ENCODE results near the gene ANGPTL7. TPM values are rescaled to one million over a fixed set of nuclear protein-coding genes. Genes with fewer than 3 reads are reported as not detected.

The ANGPTL7 gene
- total and polyA plus RNA-seq, 10 donors: 0.18 to 1.7 TPM; not detected in 8

GRCh38 chr1:11198851-11199594 is 9.9 kb downstream of the ANGPTL7 start:
- no peaks in the 10 kb centered on the region for H3K9me3 ChIP-seq
- peaks cover 2 to 100% (median 89%) of the 10 kb centered on the region in 6 donors for H3K36me3 ChIP-seq
- no peaks in the 10 kb centered on the region for H3K4me1 ChIP-seq
- no peaks in the 10 kb centered on the region for H3K27me3 ChIP-seq (replicated peaks in 1 of 7)
- H3K4me3 ChIP-seq: no peak overlapping the region
- intact Hi-C loops (cut with DNase I; ENCODE audit: low total_unique reads): no loop called here
- no peak for DNase-seq
- TF ChIP-seq POLR2AphosphoS5 (IDR thresholded peaks at IDR 0.05) (no peak), CTCF (IDR thresholded peaks at IDR 0.05 in 8 of 11, conservative IDR thresholded peaks at IDR 0.05 in 3 of 11) (no peak), POLR2A (IDR thresholded peaks at IDR 0.05) (no peak)
- no peak overlapping the region for H3K27ac ChIP-seq
- WGBS, 5 donors: 94 to 100% (median 97%) methylated on average over 2 of the region's 2 CpGs

DNA sequence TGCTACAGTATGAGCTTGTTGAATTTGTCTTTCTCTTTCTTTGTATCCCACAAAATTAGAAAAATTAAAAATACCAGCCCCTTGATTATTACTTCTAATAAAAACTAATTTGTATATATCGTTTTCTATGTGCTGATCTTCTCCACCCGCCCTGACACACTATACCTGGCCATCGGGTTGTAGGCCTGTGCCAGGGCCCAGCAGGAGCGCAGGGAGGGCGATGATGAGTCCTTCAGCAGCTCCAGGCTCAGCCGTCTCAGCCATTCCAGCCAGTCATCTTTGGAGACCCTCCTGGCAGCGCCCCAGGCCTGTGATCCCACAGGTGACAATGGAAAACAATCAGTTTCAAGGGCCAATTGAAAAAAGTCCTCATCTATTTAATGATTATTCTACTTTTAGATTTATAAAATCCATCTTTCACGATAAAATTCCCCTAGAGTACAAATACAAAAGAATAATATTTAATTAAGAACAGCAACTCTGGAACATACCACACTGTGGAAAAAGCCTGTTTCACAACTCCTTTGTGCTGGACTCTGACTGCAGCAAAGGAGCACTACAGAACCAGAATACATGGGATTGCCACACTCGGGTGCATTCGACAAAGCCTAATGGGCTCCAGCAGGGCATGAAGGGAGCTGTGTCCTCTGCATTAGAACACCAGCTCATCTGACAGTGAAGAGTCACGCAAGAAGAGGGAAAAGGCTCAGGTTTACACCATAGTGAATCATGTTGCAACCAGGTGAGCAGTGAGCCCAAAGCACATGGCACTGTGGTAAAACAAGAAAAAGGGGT is 15.4 kb downstream of the ANGPTL7 start:
- Histone ChIP-seq H3K4me3 (no peak overlapping the region), H3K27ac (no peak overlapping the region), H3K9me3 (no peaks in the 10 kb centered on the region), H3K4me1 (no peaks in the 10 kb centered on the region), H3K27me3 (replicated peaks in 1 of 7) (no peaks in the 10 kb centered on the region), H3K36me3 (peaks cover 7 to 100% (median 85%) of the 10 kb centered on the region in 6 donors)
- no peak for DNase-seq
- no peak for TF ChIP-seq POLR2AphosphoS5 (IDR thresholded peaks at IDR 0.05)
- TF ChIP-seq POLR2A (IDR thresholded peaks at IDR 0.05): no peak
- TF ChIP-seq CTCF (IDR thresholded peaks at IDR 0.05 in 8 of 11, conservative IDR thresholded peaks at IDR 0.05 in 3 of 11): no peak
- WGBS, 5 donors: 94 to 97% (median 96%) methylated on average over 11 of the region's 11 CpGs
- intact Hi-C loops (cut with DNase I; ENCODE audit: low total_unique reads): no loop called here

- Histone ChIP-seq H3K27me3 (replicated peaks in 1 of 7) (no peaks in the 10 kb centered on the region), H3K9me3 (no peaks in the 10 kb centered on the region), H3K4me1 (no peaks in the 10 kb centered on the region), H3K4me3 (no peak overlapping the region), H3K36me3 (peaks cover 7 to 100% (median 92%) of the 10 kb centered on the region in 6 donors), H3K27ac (no peak overlapping the region)
- WGBS, 5 donors: 88 to 95% (median 90%) methylated on average over 6 of the region's 6 CpGs
- intact Hi-C loops (cut with DNase I; ENCODE audit: low total_unique reads): no loop called here
- DNase-seq: no peak
- TF ChIP-seq POLR2AphosphoS5 (IDR thresholded peaks at IDR 0.05) (no peak), CTCF (IDR thresholded peaks at IDR 0.05 in 8 of 11, conservative IDR thresholded peaks at IDR 0.05 in 3 of 11) (no peak), POLR2A (IDR thresholded peaks at IDR 0.05) (no peak)
Measured at GRCh38 chr1:11207898-11208611, 18.9 kb downstream of the ANGPTL7 start.
